Measurements from ENCODE around the gene URB2. TPM values are rescaled to one million over a fixed set of nuclear protein-coding genes. Genes with fewer than 3 reads are reported as not detected.

The URB2 gene
- total and polyA plus RNA-seq, 2 donors (not counting 3 experiments of a cell fraction or from before 2014, with no cell fraction given), result 4.7 to 12.4 TPM

GRCh38 chr1:229664133-229664689 lies 38.2 kb downstream of the URB2 start:
- dilution Hi-C loops (cut with MboI; ENCODE audit: extremely low pct_ligation_motif_present, low sequenced_read_pairs), result no loop called here
- Histone ChIP-seq H3K4me3 (replicated peaks in 1 of 3; ENCODE audit: insufficient read depth in 1 of 3, low read depth in 1 of 3, low read length in 3 of 3) (no peak overlapping the region), H3K4me2 (ENCODE audit: insufficient read depth, low read length) (peak overlapping the region; percentile 75), H4K20me1 (replicated peaks; ENCODE audit: control insufficient read depth, extremely low read depth, insufficient read depth, low read length) (no peaks in the 10 kb centered on the region), H3K27me3 (ENCODE audit: control insufficient read depth in 2 of 2, insufficient read depth in 2 of 2, low read length in 2 of 2) (no peaks in the 10 kb centered on the region), H3K9ac (replicated peaks; ENCODE audit: extremely low read depth, insufficient read depth, low read length) (no peak overlapping the region), H2AFZ (ENCODE audit: low read depth, low read length) (peak overlapping the region; percentile 47), H3K27ac (ENCODE audit: insufficient read depth, low read depth, low read length) (peak overlapping the region; percentile 43), H3K36me3 (ENCODE audit: control insufficient read depth in 2 of 2, extremely low read depth in 1 of 2, insufficient read depth in 2 of 2, low read length in 2 of 2) (peaks cover 0 to 2% of the 10 kb centered on the region in 2 experiments), H3K9me3 (replicated peaks; ENCODE audit: control insufficient read depth, insufficient read depth, low read length) (no peaks in the 10 kb centered on the region), H3K79me2 (ENCODE audit: control insufficient read depth, insufficient read depth, low read length) (no peaks in the 10 kb centered on the region), H3K9me1 (replicated peaks; ENCODE audit: control insufficient read depth, extremely low read depth, insufficient read depth, low read length) (no peaks in the 10 kb centered on the region), H3K4me1 (ENCODE audit: control insufficient read depth, extremely low read depth, insufficient read depth, low read length) (peaks cover 17% of the 10 kb centered on the region)
- TF ChIP-seq MYC (IDR thresholded peaks at IDR 0.05; ENCODE audit: low read depth, low read length) (no peak), POLR2A (IDR thresholded peaks at IDR 0.05; ENCODE audit: low read depth, low read length) (no peak), GATA2 (IDR thresholded peaks at IDR 0.05; ENCODE audit: insufficient read depth, insufficient read length, low read depth, low read length) (peak; percentile 41), FOS (IDR thresholded peaks at IDR 0.05; ENCODE audit: borderline replicate concordance, insufficient read depth, low read length) (peak; percentile 75), POLR2AphosphoS5 (IDR thresholded peaks at IDR 0.05; ENCODE audit: insufficient read depth, low read depth, low read length) (peak; percentile 63), CTCF (IDR thresholded peaks at IDR 0.05; ENCODE audit: extremely low read depth in 1 of 2, insufficient read depth in 1 of 2, low read depth in 1 of 2, low read length in 2 of 2) (no peak)
- FAIRE-seq (peak; percentile 93), DNase-seq (ENCODE audit: low read depth, low spot score) (peak; percentile 85)
- intact Hi-C loops (cut with micrococcal nuclease), result loop anchor here (2.0 to 5.0 kb wide), 3 partner anchors 403 to 978 kb away; partner anchors contain the start of genes COG2 and GALNT2
- ChIA-PET CTCF (interaction anchor here (1.8 kb wide), 1 partner anchor 550 kb away, joined by 7 read pairs; no protein-coding TSS in a partner anchor), POLR2A (no interaction called here)
- BruUV-seq (replicated peaks), result no TSS peak

Measured in endothelial cell of umbilical vein (primary cell).